ENCODE measurements around the gene FLRT2.

FLRT2 gene

DNA sequence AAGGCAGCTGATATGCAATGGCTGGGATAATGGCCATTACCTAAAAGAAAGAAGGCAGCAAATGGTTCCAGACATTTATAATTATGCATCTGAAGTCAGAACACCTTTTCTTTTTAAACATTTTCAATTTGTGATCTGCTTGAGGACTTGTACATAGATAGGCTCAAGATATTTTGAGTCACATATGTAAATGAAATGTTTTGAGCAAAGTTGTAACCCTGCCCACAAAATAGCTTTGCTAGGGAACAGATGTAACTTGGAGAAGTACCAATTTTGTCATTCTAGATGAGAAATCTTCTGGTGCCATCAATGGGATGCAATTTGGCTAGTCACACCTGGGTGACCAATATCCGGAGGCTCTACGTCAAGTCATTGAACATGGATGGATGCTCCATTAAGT is 123.1 kb downstream of the FLRT2 start:
- no peak overlapping the region for H3K4me3 ChIP-seq (ENCODE audit: low read length)
- no peak for TF ChIP-seq EZH2phosphoT487 (IDR thresholded peaks at IDR 0.05; ENCODE audit: borderline replicate concordance, low read length)
- TF ChIP-seq, protein P1, sequence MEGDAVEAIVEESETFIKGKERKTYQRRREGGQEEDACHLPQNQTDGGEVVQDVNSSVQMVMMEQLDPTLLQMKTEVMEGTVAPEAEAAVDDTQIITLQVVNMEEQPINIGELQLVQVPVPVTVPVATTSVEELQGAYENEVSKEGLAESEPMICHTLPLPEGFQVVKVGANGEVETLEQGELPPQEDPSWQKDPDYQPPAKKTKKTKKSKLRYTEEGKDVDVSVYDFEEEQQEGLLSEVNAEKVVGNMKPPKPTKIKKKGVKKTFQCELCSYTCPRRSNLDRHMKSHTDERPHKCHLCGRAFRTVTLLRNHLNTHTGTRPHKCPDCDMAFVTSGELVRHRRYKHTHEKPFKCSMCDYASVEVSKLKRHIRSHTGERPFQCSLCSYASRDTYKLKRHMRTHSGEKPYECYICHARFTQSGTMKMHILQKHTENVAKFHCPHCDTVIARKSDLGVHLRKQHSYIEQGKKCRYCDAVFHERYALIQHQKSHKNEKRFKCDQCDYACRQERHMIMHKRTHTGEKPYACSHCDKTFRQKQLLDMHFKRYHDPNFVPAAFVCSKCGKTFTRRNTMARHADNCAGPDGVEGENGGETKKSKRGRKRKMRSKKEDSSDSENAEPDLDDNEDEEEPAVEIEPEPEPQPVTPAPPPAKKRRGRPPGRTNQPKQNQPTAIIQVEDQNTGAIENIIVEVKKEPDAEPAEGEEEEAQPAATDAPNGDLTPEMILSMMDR (IDR thresholded peaks at IDR 0.05; ENCODE audit: low read depth, low read length, poor library complexity, severe bottlenecking) = no peak
- no peaks in the 10 kb centered on the region for H3K9me3 ChIP-seq (ENCODE audit: control insufficient read depth, insufficient read depth, low read length)
- no peaks in the 10 kb centered on the region for H3K79me2 ChIP-seq (ENCODE audit: control insufficient read depth, low read length)
- no peak overlapping the region for H3K4me2 ChIP-seq (ENCODE audit: low read length)
- no peaks in the 10 kb centered on the region for H4K20me1 ChIP-seq (ENCODE audit: control insufficient read depth, insufficient read depth, low read depth, low read length)
- no peaks in the 10 kb centered on the region for H3K27me3 ChIP-seq (ENCODE audit: control insufficient read depth, low read length)
- H3F3A ChIP-seq (ENCODE audit: control insufficient read depth, insufficient read depth) = no peaks in the 10 kb centered on the region
- no peak overlapping the region for H3K27ac ChIP-seq (ENCODE audit: low read depth, low read length)
- H3K4me1 ChIP-seq (ENCODE audit: control insufficient read depth, low read length) = no peaks in the 10 kb centered on the region
- H3K9me2 ChIP-seq (replicated peaks; ENCODE audit: control insufficient read depth, low read length) = no peaks in the 10 kb centered on the region
- H3K36me3 ChIP-seq (ENCODE audit: control insufficient read depth, low read length) = no peaks in the 10 kb centered on the region

DNA sequence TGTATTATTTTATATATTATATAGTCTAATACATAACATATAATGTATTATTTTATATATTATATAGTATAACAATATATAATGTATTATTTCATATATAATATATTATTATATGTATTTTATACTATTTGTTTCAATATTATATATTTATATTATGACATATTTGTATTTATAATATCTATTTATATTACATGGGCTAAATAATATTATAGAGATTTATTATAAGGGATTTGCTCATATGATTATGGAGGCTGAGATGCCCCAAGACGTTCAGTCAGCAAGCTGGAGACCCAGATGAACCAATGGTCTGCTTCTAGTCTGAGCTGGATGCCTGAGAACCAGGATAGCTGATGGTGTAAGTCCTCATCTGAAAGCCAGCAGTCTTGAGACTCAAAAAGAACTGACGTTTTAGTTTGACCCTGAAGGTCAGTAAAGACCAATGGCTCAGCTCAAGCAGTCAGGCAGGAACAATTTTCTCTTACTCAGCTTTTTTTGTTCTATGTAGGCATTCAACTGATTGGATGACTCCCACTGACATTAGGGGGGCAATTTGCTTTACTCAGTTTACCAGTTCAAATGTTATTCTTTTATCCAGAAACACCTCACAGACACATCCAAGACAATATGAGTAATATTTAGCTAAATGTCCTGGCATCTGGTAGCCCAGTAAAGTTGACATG is 130.4 kb downstream of the FLRT2 start:
- H3F3A ChIP-seq (ENCODE audit: control insufficient read depth, insufficient read depth) = no peaks in the 10 kb centered on the region
- TF ChIP-seq, protein P1 (IDR thresholded peaks at IDR 0.05; ENCODE audit: low read depth, low read length, poor library complexity, severe bottlenecking) = no peak
- no peak for TF ChIP-seq EZH2phosphoT487 (IDR thresholded peaks at IDR 0.05; ENCODE audit: borderline replicate concordance, low read length)
- no peaks in the 10 kb centered on the region for H3K4me1 ChIP-seq (ENCODE audit: control insufficient read depth, low read length)
- no peaks in the 10 kb centered on the region for H4K20me1 ChIP-seq (ENCODE audit: control insufficient read depth, insufficient read depth, low read depth, low read length)
- H3K36me3 ChIP-seq (ENCODE audit: control insufficient read depth, low read length) = no peaks in the 10 kb centered on the region
- H3K9me3 ChIP-seq (ENCODE audit: control insufficient read depth, insufficient read depth, low read length) = no peaks in the 10 kb centered on the region
- no peaks in the 10 kb centered on the region for H3K9me2 ChIP-seq (replicated peaks; ENCODE audit: control insufficient read depth, low read length)
- H3K4me2 ChIP-seq (ENCODE audit: low read length) = no peak overlapping the region
- H3K79me2 ChIP-seq (ENCODE audit: control insufficient read depth, low read length) = no peaks in the 10 kb centered on the region
- no peak overlapping the region for H3K27ac ChIP-seq (ENCODE audit: low read depth, low read length)
- no peaks in the 10 kb centered on the region for H3K27me3 ChIP-seq (ENCODE audit: control insufficient read depth, low read length)
- H3K4me3 ChIP-seq (ENCODE audit: low read length) = no peak overlapping the region

GRCh38 chr14:85662096-85662495 is 132.2 kb downstream of the FLRT2 start:
- Histone ChIP-seq H3K79me2 (ENCODE audit: control insufficient read depth, low read length) (no peaks in the 10 kb centered on the region), H3K4me3 (ENCODE audit: low read length) (no peak overlapping the region), H3K27ac (ENCODE audit: low read depth, low read length) (no peak overlapping the region), H3F3A (ENCODE audit: control insufficient read depth, insufficient read depth) (no peaks in the 10 kb centered on the region), H3K4me1 (ENCODE audit: control insufficient read depth, low read length) (no peaks in the 10 kb centered on the region), H3K36me3 (ENCODE audit: control insufficient read depth, low read length) (no peaks in the 10 kb centered on the region), H3K9me3 (ENCODE audit: control insufficient read depth, insufficient read depth, low read length) (no peaks in the 10 kb centered on the region), H3K27me3 (ENCODE audit: control insufficient read depth, low read length) (no peaks in the 10 kb centered on the region), H3K9me2 (replicated peaks; ENCODE audit: control insufficient read depth, low read length) (no peaks in the 10 kb centered on the region), H3K4me2 (ENCODE audit: low read length) (no peak overlapping the region), H4K20me1 (ENCODE audit: control insufficient read depth, insufficient read depth, low read depth, low read length) (no peaks in the 10 kb centered on the region)
- TF ChIP-seq EZH2phosphoT487 (IDR thresholded peaks at IDR 0.05; ENCODE audit: borderline replicate concordance, low read length) = no peak
- TF ChIP-seq, protein P1 (IDR thresholded peaks at IDR 0.05; ENCODE audit: low read depth, low read length, poor library complexity, severe bottlenecking) = no peak

All from DOHH2 (cell line).